Upper lobe of right lung (tissue), 1 donor: ENCODE results near the gene CSTPP1. TPM values are rescaled to one million over a fixed set of nuclear protein-coding genes. Genes with fewer than 3 reads are reported as not detected.

Source experiments
- ATAC-seq: fragments of 200-7000 bp; cut with Tn5 transposase; one replicate; pipeline ENCODE4 v1.9.1; 2020; ENCODE audit warnings: mild to moderate bottlenecking, moderate library complexity
- DNase-seq: peaks from one replicate; pipeline ENCODE4 v3.0.0-alpha.2; 2020
- H3K27ac ChIP-seq: fragments of 200-600 bp; one replicate; pipeline ENCODE4 v1.8.0; 2022
- H3K27me3 ChIP-seq: fragments of 200-600 bp; one replicate; pipeline ENCODE4 v1.8.0; 2022; ENCODE audit warnings: mild to moderate bottlenecking
- H3K36me3 ChIP-seq: fragments of 200-600 bp; one replicate; pipeline ENCODE4 v1.8.0; 2022
- H3K4me1 ChIP-seq: fragments of 200-600 bp; one replicate; pipeline ENCODE4 v1.8.0; 2022
- H3K4me3 ChIP-seq: fragments of 200-600 bp; one replicate; pipeline ENCODE4 v1.8.0; 2022; ENCODE audit warnings: mild to moderate bottlenecking
- H3K9me3 ChIP-seq: fragments of 200-600 bp; one replicate; pipeline ENCODE4 v1.8.0; 2022
- CTCF ChIP-seq: fragments of 200-600 bp; IDR thresholded peaks from one replicate; pipeline ENCODE4 v1.8.0; 2022; ENCODE audit warnings: antibody characterized with exemption
- intact Hi-C: fragments of 100-400 bp; cut with DNase I; formaldehyde crosslinking; loops from one replicate; pipeline ENCODE4 v1.11.0; 2022
- total RNA-seq: library from RNA; stranded (reverse); fragmentation: NEBNext Ultra II Directional; extraction: Animal tissue kit (Norgen Biotek cat#: 25700); gene quantifications from one replicate; pipeline ENCODE4 v1.2.1, GENCODE V29; 2021
- donor health status: DM: no; HTN: yes; CAD: no; lungs with severe emphysema.

CSTPP1 gene
- total RNA-seq, 1 donor from 2014 or later, result 26.2 TPM

GRCh38 chr11:47130543-47130942 is 194.0 kb downstream of the CSTPP1 start:
- no peaks in the 10 kb centered on the region for H3K9me3 ChIP-seq
- intact Hi-C loops, result no loop called here
- H3K27me3 ChIP-seq, result no peaks in the 10 kb centered on the region
- H3K4me3 ChIP-seq, result no peak overlapping the region
- H3K27ac ChIP-seq, result no peak overlapping the region
- no peak for TF ChIP-seq CTCF
- no peaks in the 10 kb centered on the region for H3K4me1 ChIP-seq
- DNase-seq (no peak), ATAC-seq (no peak)
- no peaks in the 10 kb centered on the region for H3K36me3 ChIP-seq

- no peak for ATAC-seq
These were observed 194.6 kb downstream of the CSTPP1 start for GRCh38 chr11:47131136-47131535.

GRCh38 chr11:47132490-47132889 is 195.9 kb downstream of the CSTPP1 start:
- no peak overlapping the region for H3K27ac ChIP-seq
- ATAC-seq, result no peak
- H3K36me3 ChIP-seq, result peaks cover 4% of the 10 kb centered on the region
- no peak for DNase-seq
- intact Hi-C loops, result no loop called here
- no peaks in the 10 kb centered on the region for H3K27me3 ChIP-seq
- H3K4me1 ChIP-seq, result no peaks in the 10 kb centered on the region
- H3K9me3 ChIP-seq, result no peaks in the 10 kb centered on the region
- no peak for TF ChIP-seq CTCF
- no peak overlapping the region for H3K4me3 ChIP-seq

More at GRCh38 chr11:47131136-47131535, 194.6 kb downstream of the CSTPP1 start:
- no peak for DNase-seq
- H3K9me3 ChIP-seq, result no peaks in the 10 kb centered on the region
- no peaks in the 10 kb centered on the region for H3K27me3 ChIP-seq
- no peaks in the 10 kb centered on the region for H3K36me3 ChIP-seq
- no peak overlapping the region for H3K27ac ChIP-seq
- TF ChIP-seq CTCF, result no peak
- intact Hi-C loops, result no loop called here
- no peaks in the 10 kb centered on the region for H3K4me1 ChIP-seq
- H3K4me3 ChIP-seq, result no peak overlapping the region

GRCh38 chr11:47132981-47133380 is 196.4 kb downstream of the CSTPP1 start:
- intact Hi-C loops, result no loop called here
- no peak for TF ChIP-seq CTCF
- ATAC-seq (no peak), DNase-seq (no peak)
- Histone ChIP-seq H3K36me3 (peaks cover 8% of the 10 kb centered on the region), H3K9me3 (no peaks in the 10 kb centered on the region), H3K27ac (no peak overlapping the region), H3K4me3 (no peak overlapping the region), H3K27me3 (no peaks in the 10 kb centered on the region), H3K4me1 (no peaks in the 10 kb centered on the region)

GRCh38 chr11:47136327-47136726 is 199.8 kb downstream of the CSTPP1 start:
- no peak for TF ChIP-seq CTCF
- H3K27me3 ChIP-seq, result no peaks in the 10 kb centered on the region
- no peak for ATAC-seq
- no peaks in the 10 kb centered on the region for H3K9me3 ChIP-seq
- H3K36me3 ChIP-seq, result peaks cover 8% of the 10 kb centered on the region
- intact Hi-C loops, result no loop called here
- no peaks in the 10 kb centered on the region for H3K4me1 ChIP-seq
- no peak for DNase-seq
- H3K27ac ChIP-seq, result no peak overlapping the region
- H3K4me3 ChIP-seq, result no peak overlapping the region

- no peak overlapping the region for H3K27ac ChIP-seq
- H3K36me3 ChIP-seq, result peaks cover 8% of the 10 kb centered on the region
- H3K9me3 ChIP-seq, result no peaks in the 10 kb centered on the region
- H3K4me3 ChIP-seq, result no peak overlapping the region
- DNase-seq (no peak), ATAC-seq (no peak)
- H3K4me1 ChIP-seq, result no peaks in the 10 kb centered on the region
- H3K27me3 ChIP-seq, result no peaks in the 10 kb centered on the region
- intact Hi-C loops, result no loop called here
- no peak for TF ChIP-seq CTCF
These were observed 200.4 kb downstream of the CSTPP1 start for GRCh38 chr11:47136921-47137320.
